Gastrocnemius medialis (tissue), 4 donors: ENCODE data around the gene ADSS1. TPM values are rescaled to one million over a fixed set of nuclear protein-coding genes. Genes with fewer than 3 reads are reported as not detected.

Experiments used
- ATAC-seq, 2 donors: fragments of 150-250 bp; one replicate each; pipeline ENCODE4 v1.9.1; 2016
- DNase-seq, 2 donors: peaks; one replicate each; pipeline ENCODE4 v3.0.0-alpha.2; 2019
- H3K27ac ChIP-seq, 4 donors: fragments of 200-600 bp; sonication (generic); 1 replicate in 1 of 4; 2 replicates in 3 of 4; pipeline ENCODE4 v1.5.1; 2016 to 2018; ENCODE audit warnings: mild to moderate bottlenecking in 2 of 4, moderate library complexity in 1 of 4
- H3K27me3 ChIP-seq, 3 donors: fragments of 200-600 bp; sonication (generic) in 2 of 3; 1 replicate in 1 of 3; 2 replicates in 2 of 3; pipeline versions ENCODE4 v1.5.1 to v1.6.0; 2016 to 2019; ENCODE audit warnings: mild to moderate bottlenecking in 1 of 3, moderate library complexity in 1 of 3
- H3K36me3 ChIP-seq, 2 donors: fragments of 200-600 bp; sonication (generic) in 1 of 2; one replicate each; pipeline ENCODE4 v1.5.1; 2017 to 2018
- H3K4me1 ChIP-seq, 2 donors: fragments of 200-600 bp; sonication (generic) in 1 of 2; one replicate each; pipeline ENCODE4 v1.5.1; 2016 to 2017; ENCODE audit warnings: mild to moderate bottlenecking in 2 of 2
- H3K4me3 ChIP-seq, 4 donors: fragments of 200-600 bp; sonication (generic) in 3 of 4; 1 replicate in 1 of 4; 2 replicates in 3 of 4; pipeline ENCODE4 v1.5.1; 2016 to 2019; ENCODE audit warnings: mild to moderate bottlenecking in 2 of 4
- H3K9me3 ChIP-seq, 3 donors: fragments of 200-600 bp; sonication (generic) in 2 of 3; 1 replicate in 1 of 3; 2 replicates in 2 of 3; pipeline ENCODE4 v1.5.1; 2016 to 2019
- POLR2A ChIP-seq, 2 donors: fragments of 450-650 bp; IDR thresholded peaks; one replicate each; pipeline ENCODE4 v1.6.1; 2017; ENCODE audit warnings: antibody characterized with exemption in 2 of 2, mild to moderate bottlenecking in 2 of 2, moderate library complexity in 2 of 2
- in situ Hi-C, 4 donors: fragments of 200-750 bp; cut with MboI; loops; one replicate each; pipeline versions ENCODE4 v1.15.0 to v1.8.0; 2017; ENCODE audit warnings: low sequenced_read_pairs in 4 of 4
- intact Hi-C: fragments of 100-400 bp; cut with DNase I; formaldehyde crosslinking; loops from one replicate; pipeline ENCODE4 v1.15.1; 2023; ENCODE audit warnings: low total_unique reads
- total RNA-seq, 4 donors: library from RNA; depleted of rRNA; stranded (reverse); fragments of >200 nt; gene quantifications; one replicate each; pipeline versions ENCODE4 v1.1.0 to v1.2.3, GENCODE V29; 2016
- TF ChIP-seq, protein P1 (sequence below), 5 experiments: fragments of 450-650 bp in 3 of 5; fragments of 200-600 bp in 2 of 5; sonication (generic) in 2 of 5; IDR thresholded peaks in 4 of 5; conservative IDR thresholded peaks in 1 of 5; 1 replicate in 4 of 5; 2 replicates in 1 of 5; pipeline ENCODE4 v1.5.1; 2016 to 2019; ENCODE audit warnings: antibody characterized with exemption in 5 of 5, mild to moderate bottlenecking in 3 of 5, moderate library complexity in 3 of 5

Gene ADSS1
- total RNA-seq, 4 donors from 2014 or later = 165 to 577 (median 232) TPM

GRCh38 chr14:104751539-104752422, 27.8 kb downstream of the ADSS1 start:
- intact Hi-C loops = loop anchor here (1.0 kb wide), 1 partner anchor 27 kb away; the partner anchor contains the start of gene ADSS1
- ATAC-seq = no peak

DNA sequence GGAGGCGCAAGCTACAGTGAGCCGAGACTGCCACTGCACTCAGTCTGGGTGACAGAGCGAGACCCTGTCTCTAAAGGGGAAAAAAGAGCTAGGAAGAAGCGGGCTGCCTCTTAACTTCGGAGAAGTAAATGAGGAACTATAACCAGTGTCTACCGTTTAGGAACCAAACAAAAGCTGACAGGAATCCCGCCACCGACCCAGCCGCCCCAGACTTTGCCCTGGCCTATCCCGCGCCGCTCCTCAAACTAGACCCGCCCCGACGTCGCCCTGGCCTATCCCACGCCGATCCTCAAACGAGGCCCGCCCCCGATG, 28.4 kb downstream of the ADSS1 start:
- DNase-seq (no peak), ATAC-seq (peak; percentile 5 to 6)
- H3K27me3 ChIP-seq = no peaks in the 10 kb centered on the region
- no peaks in the 10 kb centered on the region for H3K9me3 ChIP-seq
- peak overlapping the region; percentile 44 to 98 (median 76) for H3K4me3 ChIP-seq
- H3K36me3 ChIP-seq = peaks cover 0 to 22% of the 10 kb centered on the region in 2 donors
- H3K4me1 ChIP-seq = peaks cover 44 to 53% of the 10 kb centered on the region in 2 donors
- peak; percentile 6 to 32 for TF ChIP-seq POLR2A (IDR thresholded peaks at IDR 0.05)
- TF ChIP-seq, protein P1, sequence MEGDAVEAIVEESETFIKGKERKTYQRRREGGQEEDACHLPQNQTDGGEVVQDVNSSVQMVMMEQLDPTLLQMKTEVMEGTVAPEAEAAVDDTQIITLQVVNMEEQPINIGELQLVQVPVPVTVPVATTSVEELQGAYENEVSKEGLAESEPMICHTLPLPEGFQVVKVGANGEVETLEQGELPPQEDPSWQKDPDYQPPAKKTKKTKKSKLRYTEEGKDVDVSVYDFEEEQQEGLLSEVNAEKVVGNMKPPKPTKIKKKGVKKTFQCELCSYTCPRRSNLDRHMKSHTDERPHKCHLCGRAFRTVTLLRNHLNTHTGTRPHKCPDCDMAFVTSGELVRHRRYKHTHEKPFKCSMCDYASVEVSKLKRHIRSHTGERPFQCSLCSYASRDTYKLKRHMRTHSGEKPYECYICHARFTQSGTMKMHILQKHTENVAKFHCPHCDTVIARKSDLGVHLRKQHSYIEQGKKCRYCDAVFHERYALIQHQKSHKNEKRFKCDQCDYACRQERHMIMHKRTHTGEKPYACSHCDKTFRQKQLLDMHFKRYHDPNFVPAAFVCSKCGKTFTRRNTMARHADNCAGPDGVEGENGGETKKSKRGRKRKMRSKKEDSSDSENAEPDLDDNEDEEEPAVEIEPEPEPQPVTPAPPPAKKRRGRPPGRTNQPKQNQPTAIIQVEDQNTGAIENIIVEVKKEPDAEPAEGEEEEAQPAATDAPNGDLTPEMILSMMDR (IDR thresholded peaks at IDR 0.05 in 4 of 5, conservative IDR thresholded peaks at IDR 0.05 in 1 of 5) = no peak
- H3K27ac ChIP-seq = peak overlapping the region; percentile 90 to 99 (median 94)
- intact Hi-C loops (loop anchor here (1.0 kb wide), 1 partner anchor 28 kb away; the partner anchor contains the start of gene ADSS1), in situ Hi-C loops (no loop called here)

More at GRCh38 chr14:104751539-104752422, 27.8 kb downstream of the ADSS1 start:
- Histone ChIP-seq H3K36me3 (peaks cover 0 to 16% of the 10 kb centered on the region in 2 donors), H3K27me3 (no peaks in the 10 kb centered on the region), H3K27ac (peak overlapping the region; percentile 90 to 99 (median 94)), H3K9me3 (no peaks in the 10 kb centered on the region), H3K4me1 (peaks cover 45 to 56% of the 10 kb centered on the region in 2 donors), H3K4me3 (peak overlapping the region; percentile 44 to 98 (median 76))
- no peak for DNase-seq
- no peak for TF ChIP-seq POLR2A (IDR thresholded peaks at IDR 0.05)
- TF ChIP-seq, protein P1 (IDR thresholded peaks at IDR 0.05 in 4 of 5, conservative IDR thresholded peaks at IDR 0.05 in 1 of 5) = no peak
- in situ Hi-C loops = no loop called here

GRCh38 chr14:104752735-104753527, 28.9 kb downstream of the ADSS1 start, which contains the start of gene SIVA1:
SIVA1 (plus strand) TSS chr14:104753147; CDS start chr14:104753202, 55 bp downstream.
- intact Hi-C loops (loop anchor here (1.0 kb wide), 1 partner anchor 29 kb away; the partner anchor contains the start of gene ADSS1), in situ Hi-C loops (no loop called here)
- ATAC-seq (peak; percentile 79 to 84), DNase-seq (peak; percentile 99)
- peaks cover 0 to 27% of the 10 kb centered on the region in 2 donors for H3K36me3 ChIP-seq
- H3K27me3 ChIP-seq = no peaks in the 10 kb centered on the region
- TF ChIP-seq, protein P1 (IDR thresholded peaks at IDR 0.05 in 4 of 5, conservative IDR thresholded peaks at IDR 0.05 in 1 of 5) = peak in 1 of 5 experiments; percentile 33
- TF ChIP-seq POLR2A (IDR thresholded peaks at IDR 0.05) = peak; percentile 91 to 95
- peak within 1 kb of the TSS; percentile 84 to 98 (median 92) for H3K4me3 ChIP-seq
- H3K27ac ChIP-seq = peak within 1 kb of the TSS; percentile 90 to 99 (median 94)
- no peaks in the 10 kb centered on the region for H3K9me3 ChIP-seq
- H3K4me1 ChIP-seq = peaks cover 44 to 48% of the 10 kb centered on the region in 2 donors

DNA sequence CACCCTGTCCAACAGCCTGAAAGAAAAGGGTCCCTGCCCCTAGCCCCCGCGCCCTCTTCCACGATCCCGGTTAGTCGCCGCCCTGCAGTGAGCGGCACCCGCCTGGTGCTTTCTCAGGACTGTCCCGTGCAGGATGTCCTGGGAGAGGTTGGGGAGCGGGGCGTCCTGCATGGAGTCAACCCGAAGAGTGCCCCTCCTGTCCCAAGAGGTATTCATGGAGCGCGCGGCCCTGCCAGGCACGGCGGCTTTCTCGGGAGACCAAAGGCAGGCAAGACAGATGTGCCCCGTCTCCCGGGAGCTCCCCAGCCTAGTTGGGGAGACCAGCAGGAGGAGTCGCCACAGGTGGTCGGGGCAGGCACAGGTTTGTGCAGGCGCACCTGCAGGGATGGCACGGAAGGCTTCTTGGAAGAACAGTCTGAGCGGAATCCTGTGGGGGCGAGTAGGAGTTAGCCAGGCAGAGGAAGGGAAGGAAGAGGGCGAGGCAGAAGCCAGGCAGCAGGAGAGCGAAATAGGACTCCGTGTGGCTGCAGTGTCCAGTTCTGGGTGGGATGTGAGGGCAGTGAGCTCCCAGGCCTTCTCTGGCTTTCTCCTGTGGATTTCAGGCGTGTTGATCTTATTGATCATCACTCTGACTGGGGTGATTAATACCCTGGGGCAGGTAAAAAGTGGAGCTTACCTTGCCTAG, 29.6 kb downstream of the ADSS1 start:
- DNase-seq (no peak), ATAC-seq (no peak)
- peaks cover 37 to 42% of the 10 kb centered on the region in 2 donors for H3K4me1 ChIP-seq
- no peak for TF ChIP-seq POLR2A (IDR thresholded peaks at IDR 0.05)
- H3K27me3 ChIP-seq = no peaks in the 10 kb centered on the region
- in situ Hi-C loops (no loop called here), intact Hi-C loops (no loop called here)
- no peaks in the 10 kb centered on the region for H3K9me3 ChIP-seq
- H3K4me3 ChIP-seq = peak overlapping the region; percentile 84 to 98 (median 92)
- peak overlapping the region; percentile 90 to 99 (median 94) for H3K27ac ChIP-seq
- H3K36me3 ChIP-seq = peaks cover 0 to 34% of the 10 kb centered on the region in 2 donors
